ENCODE measurements around the gene CSNK2B. TPM values are rescaled to one million over a fixed set of nuclear protein-coding genes. Genes with fewer than 3 reads are reported as not detected.
A peak's percentile ranks its signal among the peaks of the same experiment; 100 is the strongest.

The CSNK2B gene
- total and polyA plus RNA-seq, 9 of the 15 experiments (the other 6 are each of a cell fraction or from before 2014, with no cell fraction given): 120 to 1,126 (median 529) TPM

DNA sequence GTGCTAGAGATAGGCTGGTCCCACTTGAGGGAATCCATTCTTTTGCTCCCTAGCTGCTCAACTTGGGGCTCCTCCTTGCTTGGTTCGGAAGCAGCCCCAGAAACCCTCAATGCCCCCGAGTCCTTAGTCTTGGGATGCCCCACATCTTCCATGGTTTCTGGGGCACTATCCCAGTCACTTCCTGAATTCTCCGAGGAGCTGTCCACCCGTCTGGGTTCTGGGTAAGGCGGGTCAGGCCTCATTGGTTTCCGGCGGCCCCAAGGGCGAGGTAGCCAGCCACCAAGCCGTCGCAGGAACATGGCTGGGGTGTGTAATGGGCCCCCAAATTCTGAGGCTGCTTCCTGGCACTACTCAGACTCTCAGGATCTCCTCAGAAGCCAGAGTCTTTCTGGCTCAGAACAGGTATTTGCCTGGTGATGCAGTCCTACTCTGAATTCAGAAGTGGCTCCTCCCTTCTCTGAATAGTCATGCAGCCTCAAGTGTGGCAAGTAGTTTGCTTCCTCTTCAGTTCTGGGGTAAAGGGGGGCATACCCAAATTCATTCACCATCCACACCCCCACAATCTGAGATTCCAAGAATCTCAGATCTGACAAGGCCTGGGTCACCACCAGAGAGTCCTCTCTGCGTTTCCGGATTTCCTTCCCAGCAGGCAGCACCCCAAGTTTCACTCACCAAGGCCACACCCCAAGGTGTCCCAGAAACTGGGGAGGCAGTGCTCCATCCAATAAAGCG, 6.1 kb upstream of the CSNK2B start (continued):
- TF ChIP-seq FOXJ3 (CRISPR knock-in tag; IDR thresholded peaks at IDR 0.05): no peak
- TF ChIP-seq ZNF311 (CRISPR knock-in tag; IDR thresholded peaks at IDR 0.05): no peak
- TF ChIP-seq CC2D1A (IDR thresholded peaks at IDR 0.05): peak; percentile 36; the same call in 1 of the 2 replicates
- TF ChIP-seq, protein P1, sequence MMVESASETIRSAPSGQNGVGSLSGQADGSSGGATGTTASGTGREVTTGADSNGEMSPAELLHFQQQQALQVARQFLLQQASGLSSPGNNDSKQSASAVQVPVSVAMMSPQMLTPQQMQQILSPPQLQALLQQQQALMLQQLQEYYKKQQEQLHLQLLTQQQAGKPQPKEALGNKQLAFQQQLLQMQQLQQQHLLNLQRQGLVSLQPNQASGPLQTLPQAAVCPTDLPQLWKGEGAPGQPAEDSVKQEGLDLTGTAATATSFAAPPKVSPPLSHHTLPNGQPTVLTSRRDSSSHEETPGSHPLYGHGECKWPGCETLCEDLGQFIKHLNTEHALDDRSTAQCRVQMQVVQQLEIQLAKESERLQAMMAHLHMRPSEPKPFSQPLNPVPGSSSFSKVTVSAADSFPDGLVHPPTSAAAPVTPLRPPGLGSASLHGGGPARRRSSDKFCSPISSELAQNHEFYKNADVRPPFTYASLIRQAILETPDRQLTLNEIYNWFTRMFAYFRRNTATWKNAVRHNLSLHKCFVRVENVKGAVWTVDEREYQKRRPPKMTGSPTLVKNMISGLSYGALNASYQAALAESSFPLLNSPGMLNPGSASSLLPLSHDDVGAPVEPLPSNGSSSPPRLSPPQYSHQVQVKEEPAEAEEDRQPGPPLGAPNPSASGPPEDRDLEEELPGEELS (CRISPR knock-in tag; IDR thresholded peaks at IDR 0.05; ENCODE audit: borderline replicate concordance): no peak
- TF ChIP-seq DMBX1 (CRISPR knock-in tag; IDR thresholded peaks at IDR 0.05; ENCODE audit: borderline replicate concordance): peak; percentile 6; the same call in 1 of the 2 replicates
- no peak for TF ChIP-seq SLC30A9 (CRISPR knock-in tag; IDR thresholded peaks at IDR 0.05)
- no peak for TF ChIP-seq ZBTB17 (CRISPR knock-in tag; IDR thresholded peaks at IDR 0.05)
- TF ChIP-seq MYNN (IDR thresholded peaks at IDR 0.05): no peak; the same call in 1 of the 2 replicates
- TF ChIP-seq MYNN (CRISPR knock-in tag; IDR thresholded peaks at IDR 0.05): no peak
- TF ChIP-seq, protein P2, sequence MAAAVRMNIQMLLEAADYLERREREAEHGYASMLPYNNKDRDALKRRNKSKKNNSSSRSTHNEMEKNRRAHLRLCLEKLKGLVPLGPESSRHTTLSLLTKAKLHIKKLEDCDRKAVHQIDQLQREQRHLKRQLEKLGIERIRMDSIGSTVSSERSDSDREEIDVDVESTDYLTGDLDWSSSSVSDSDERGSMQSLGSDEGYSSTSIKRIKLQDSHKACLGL (CRISPR knock-in tag; IDR thresholded peaks at IDR 0.05; ENCODE audit: borderline replicate concordance, poor library complexity, severe bottlenecking): no peak
- 0 out of 2 replicates have a peak, but pooled peaks have one; percentile 26 for TF ChIP-seq NFIX (CRISPR knock-in tag; IDR thresholded peaks at IDR 0.05; ENCODE audit: low read depth)
- no peak for TF ChIP-seq SETDB1 (IDR thresholded peaks at IDR 0.05; ENCODE audit: low read length)
- TF ChIP-seq FOXK1 (CRISPR knock-in tag; IDR thresholded peaks at IDR 0.05; ENCODE audit: borderline replicate concordance): no peak
- no peak for TF ChIP-seq SRSF7 (optimal IDR thresholded peaks at IDR 0.05; ENCODE audit: low read depth, low read length)
- TF ChIP-seq, protein P3, sequence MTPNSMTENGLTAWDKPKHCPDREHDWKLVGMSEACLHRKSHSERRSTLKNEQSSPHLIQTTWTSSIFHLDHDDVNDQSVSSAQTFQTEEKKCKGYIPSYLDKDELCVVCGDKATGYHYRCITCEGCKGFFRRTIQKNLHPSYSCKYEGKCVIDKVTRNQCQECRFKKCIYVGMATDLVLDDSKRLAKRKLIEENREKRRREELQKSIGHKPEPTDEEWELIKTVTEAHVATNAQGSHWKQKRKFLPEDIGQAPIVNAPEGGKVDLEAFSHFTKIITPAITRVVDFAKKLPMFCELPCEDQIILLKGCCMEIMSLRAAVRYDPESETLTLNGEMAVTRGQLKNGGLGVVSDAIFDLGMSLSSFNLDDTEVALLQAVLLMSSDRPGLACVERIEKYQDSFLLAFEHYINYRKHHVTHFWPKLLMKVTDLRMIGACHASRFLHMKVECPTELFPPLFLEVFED (CRISPR knock-in tag; conservative IDR thresholded peaks at IDR 0.05): no peak
- no peak for TF ChIP-seq MEF2D (tag; conservative IDR thresholded peaks at IDR 0.05; ENCODE audit: low read depth)
- TF ChIP-seq ZNF140 (CRISPR knock-in tag; IDR thresholded peaks at IDR 0.05): 0 out of 2 replicates have a peak, but pooled peaks have one; percentile 48
- TF ChIP-seq ZNF778 (CRISPR knock-in tag; IDR thresholded peaks at IDR 0.05): peak; percentile 94; the same call in 1 of the 2 replicates
- TF ChIP-seq MECOM (CRISPR knock-in tag; IDR thresholded peaks at IDR 0.05): peak; percentile 3; the same call in 1 of the 2 replicates
- TF ChIP-seq SIN3A (IDR thresholded peaks at IDR 0.05; ENCODE audit: borderline replicate concordance in 2 of 2, control insufficient read depth in 1 of 2, low read depth in 2 of 2, low read length in 2 of 2): peak; percentile 40 to 98; a peak in 3 of 4 replicates
- TF ChIP-seq, protein P4, sequence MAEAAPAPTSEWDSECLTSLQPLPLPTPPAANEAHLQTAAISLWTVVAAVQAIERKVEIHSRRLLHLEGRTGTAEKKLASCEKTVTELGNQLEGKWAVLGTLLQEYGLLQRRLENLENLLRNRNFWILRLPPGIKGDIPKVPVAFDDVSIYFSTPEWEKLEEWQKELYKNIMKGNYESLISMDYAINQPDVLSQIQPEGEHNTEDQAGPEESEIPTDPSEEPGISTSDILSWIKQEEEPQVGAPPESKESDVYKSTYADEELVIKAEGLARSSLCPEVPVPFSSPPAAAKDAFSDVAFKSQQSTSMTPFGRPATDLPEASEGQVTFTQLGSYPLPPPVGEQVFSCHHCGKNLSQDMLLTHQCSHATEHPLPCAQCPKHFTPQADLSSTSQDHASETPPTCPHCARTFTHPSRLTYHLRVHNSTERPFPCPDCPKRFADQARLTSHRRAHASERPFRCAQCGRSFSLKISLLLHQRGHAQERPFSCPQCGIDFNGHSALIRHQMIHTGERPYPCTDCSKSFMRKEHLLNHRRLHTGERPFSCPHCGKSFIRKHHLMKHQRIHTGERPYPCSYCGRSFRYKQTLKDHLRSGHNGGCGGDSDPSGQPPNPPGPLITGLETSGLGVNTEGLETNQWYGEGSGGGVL (CRISPR knock-in tag; IDR thresholded peaks at IDR 0.05): no peak
- no peak for TF ChIP-seq ZNF324 (CRISPR knock-in tag; IDR thresholded peaks at IDR 0.05)
- TF ChIP-seq ZNF174 (CRISPR knock-in tag; IDR thresholded peaks at IDR 0.05): no peak
- TF ChIP-seq MCM3 (IDR thresholded peaks at IDR 0.05): no peak
